ENCODE results near the gene PARD3. TPM values are rescaled to one million over a fixed set of nuclear protein-coding genes. Genes with fewer than 3 reads are reported as not detected.

PARD3 gene
- total RNA-seq, 2 donors from 2014 or later, result 41.7 to 48.8 TPM

DNA sequence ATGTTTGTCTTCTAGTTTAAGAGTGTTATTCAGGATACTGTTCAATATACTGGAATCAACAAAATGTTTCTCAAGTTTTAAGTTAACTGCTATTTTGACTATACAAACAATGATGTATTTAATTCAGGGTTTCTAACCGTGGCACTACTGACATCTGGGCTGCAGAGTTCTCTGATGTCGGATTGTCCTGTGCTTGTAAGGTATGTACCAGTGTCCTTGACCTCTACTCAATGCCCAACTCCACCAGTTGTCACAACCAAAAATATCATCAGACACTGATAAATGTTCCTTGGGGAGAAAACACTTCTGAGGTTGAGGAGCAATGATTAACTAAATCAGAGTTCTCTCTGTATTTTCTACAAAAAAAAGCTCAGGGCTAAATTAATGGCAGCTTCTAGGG lies 301.5 kb downstream of the PARD3 start:
- no peak overlapping the region for H3K9ac ChIP-seq (ENCODE audit: low read depth in 2 of 2, low read length in 2 of 2)
- H3K9me3 ChIP-seq, result no peaks in the 10 kb centered on the region
- H3K27me3 ChIP-seq, result no peaks in the 10 kb centered on the region
- H3K27ac ChIP-seq, result no peak overlapping the region
- no peaks in the 10 kb centered on the region for H3K4me1 ChIP-seq
- H3K36me3 ChIP-seq, result no peaks in the 10 kb centered on the region
- no peak overlapping the region for H3K4me3 ChIP-seq
- intact Hi-C loops (cut with DNase I), result no loop called here
- TF ChIP-seq, protein P1, sequence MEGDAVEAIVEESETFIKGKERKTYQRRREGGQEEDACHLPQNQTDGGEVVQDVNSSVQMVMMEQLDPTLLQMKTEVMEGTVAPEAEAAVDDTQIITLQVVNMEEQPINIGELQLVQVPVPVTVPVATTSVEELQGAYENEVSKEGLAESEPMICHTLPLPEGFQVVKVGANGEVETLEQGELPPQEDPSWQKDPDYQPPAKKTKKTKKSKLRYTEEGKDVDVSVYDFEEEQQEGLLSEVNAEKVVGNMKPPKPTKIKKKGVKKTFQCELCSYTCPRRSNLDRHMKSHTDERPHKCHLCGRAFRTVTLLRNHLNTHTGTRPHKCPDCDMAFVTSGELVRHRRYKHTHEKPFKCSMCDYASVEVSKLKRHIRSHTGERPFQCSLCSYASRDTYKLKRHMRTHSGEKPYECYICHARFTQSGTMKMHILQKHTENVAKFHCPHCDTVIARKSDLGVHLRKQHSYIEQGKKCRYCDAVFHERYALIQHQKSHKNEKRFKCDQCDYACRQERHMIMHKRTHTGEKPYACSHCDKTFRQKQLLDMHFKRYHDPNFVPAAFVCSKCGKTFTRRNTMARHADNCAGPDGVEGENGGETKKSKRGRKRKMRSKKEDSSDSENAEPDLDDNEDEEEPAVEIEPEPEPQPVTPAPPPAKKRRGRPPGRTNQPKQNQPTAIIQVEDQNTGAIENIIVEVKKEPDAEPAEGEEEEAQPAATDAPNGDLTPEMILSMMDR (IDR thresholded peaks at IDR 0.05), result no peak
- DNase-seq, result no peak

DNA sequence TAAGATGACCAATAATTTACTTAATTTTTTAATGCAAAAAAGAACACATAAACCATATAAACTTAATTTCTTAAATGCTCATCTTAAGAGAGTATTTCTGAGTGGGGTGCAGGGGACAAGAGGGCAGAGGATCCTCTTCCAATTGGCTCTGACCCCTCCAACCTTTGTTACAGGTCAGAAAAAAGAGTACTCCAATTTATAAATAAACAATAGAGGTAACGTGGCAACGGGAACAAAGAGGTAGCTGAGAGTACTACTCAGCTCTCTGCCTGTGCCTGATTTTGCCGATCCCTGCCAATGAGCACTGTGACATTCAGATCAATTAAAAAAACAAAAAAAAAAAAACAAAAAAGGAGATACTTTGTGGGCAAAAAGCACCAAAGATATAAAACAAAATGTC lies 307.9 kb downstream of the PARD3 start:
- intact Hi-C loops (cut with DNase I), result no loop called here
- TF ChIP-seq, protein P1 (IDR thresholded peaks at IDR 0.05), result no peak
- DNase-seq, result no peak

DNA sequence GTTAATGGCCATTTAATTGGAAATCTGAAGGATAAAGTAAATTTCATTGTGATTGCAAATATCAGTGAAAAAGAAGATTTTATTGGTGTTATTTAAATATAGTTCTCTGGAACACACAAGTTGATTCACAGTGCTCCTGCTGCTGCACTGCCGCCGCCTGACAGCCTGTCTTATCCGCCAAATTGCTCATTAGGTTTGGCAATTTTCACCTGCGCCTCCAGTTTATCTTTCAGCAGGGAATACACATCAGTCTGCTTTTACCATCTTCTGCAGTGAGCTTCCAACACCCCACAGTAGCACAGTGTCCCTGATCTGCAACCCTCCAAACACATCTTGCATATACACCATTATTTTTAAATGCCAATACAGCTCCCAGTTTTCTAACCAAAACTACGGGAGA lies 308.3 kb downstream of the PARD3 start:
- no peak for DNase-seq

More for the DNA sequence above, 307.9 kb downstream of the PARD3 start:
- H3K4me1 ChIP-seq, result no peaks in the 10 kb centered on the region
- no peaks in the 10 kb centered on the region for H3K9me3 ChIP-seq
- H3K9ac ChIP-seq (ENCODE audit: low read depth in 2 of 2, low read length in 2 of 2), result no peak overlapping the region
- no peak overlapping the region for H3K4me3 ChIP-seq
- H3K36me3 ChIP-seq, result no peaks in the 10 kb centered on the region
- no peaks in the 10 kb centered on the region for H3K27me3 ChIP-seq
- no peak overlapping the region for H3K27ac ChIP-seq

DNA sequence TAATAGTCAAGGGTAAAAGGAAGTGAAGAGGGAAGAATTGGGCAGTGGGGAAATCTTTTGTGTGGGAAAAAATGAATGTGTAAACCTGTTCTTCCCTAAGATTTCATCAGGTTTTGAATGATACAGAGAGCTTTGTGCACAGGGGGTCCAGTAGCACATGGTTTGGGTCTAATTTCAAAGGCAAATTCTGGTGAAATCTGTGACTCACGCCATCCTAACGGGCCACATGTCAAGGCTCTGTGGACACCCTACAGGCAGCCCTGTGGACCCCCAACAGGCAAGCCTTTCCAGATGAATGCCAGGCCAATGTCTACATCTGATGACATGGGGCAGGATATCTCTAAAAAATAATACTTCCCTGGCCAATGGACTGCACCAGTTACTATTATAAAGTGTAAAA lies 309.8 kb downstream of the PARD3 start:
- H3K4me3 ChIP-seq, result no peak overlapping the region
- TF ChIP-seq, protein P1 (IDR thresholded peaks at IDR 0.05), result no peak
- intact Hi-C loops (cut with DNase I), result no loop called here
- H3K9ac ChIP-seq (ENCODE audit: low read depth in 2 of 2, low read length in 2 of 2), result no peak overlapping the region
- H3K27me3 ChIP-seq, result no peaks in the 10 kb centered on the region
- no peak for DNase-seq
- no peaks in the 10 kb centered on the region for H3K9me3 ChIP-seq
- H3K27ac ChIP-seq, result no peak overlapping the region
- no peaks in the 10 kb centered on the region for H3K4me1 ChIP-seq
- H3K36me3 ChIP-seq, result no peaks in the 10 kb centered on the region

More for the DNA sequence above, 308.3 kb downstream of the PARD3 start:
- H3K27ac ChIP-seq, result no peak overlapping the region
- H3K36me3 ChIP-seq, result no peaks in the 10 kb centered on the region
- intact Hi-C loops (cut with DNase I), result no loop called here
- no peak overlapping the region for H3K4me3 ChIP-seq
- no peaks in the 10 kb centered on the region for H3K9me3 ChIP-seq
- H3K4me1 ChIP-seq, result no peaks in the 10 kb centered on the region
- no peaks in the 10 kb centered on the region for H3K27me3 ChIP-seq
- TF ChIP-seq, protein P1 (IDR thresholded peaks at IDR 0.05), result no peak
- no peak overlapping the region for H3K9ac ChIP-seq (ENCODE audit: low read depth in 2 of 2, low read length in 2 of 2)

DNA sequence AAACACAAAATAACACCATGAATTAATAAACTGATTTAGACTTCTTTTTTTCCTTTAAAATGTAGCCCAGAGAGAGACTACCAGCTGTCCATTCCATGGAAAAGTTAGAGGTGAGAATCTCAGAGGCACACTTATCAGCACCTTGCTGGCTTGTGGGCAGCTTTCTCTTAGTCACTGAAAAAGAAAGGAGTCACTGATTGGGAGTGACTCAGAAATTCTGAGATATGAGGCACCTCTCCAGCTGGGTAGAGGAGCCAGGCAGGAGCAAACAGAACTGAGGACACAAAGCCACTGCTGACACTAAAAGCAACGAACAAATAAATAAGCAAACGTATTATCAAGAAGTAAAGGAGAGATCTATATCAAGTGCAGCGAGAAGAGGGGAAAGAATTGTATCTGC lies 310.6 kb downstream of the PARD3 start:
- Histone ChIP-seq H3K4me1 (no peaks in the 10 kb centered on the region), H3K9ac (ENCODE audit: low read depth in 2 of 2, low read length in 2 of 2) (no peak overlapping the region), H3K27ac (no peak overlapping the region), H3K27me3 (no peaks in the 10 kb centered on the region), H3K9me3 (no peaks in the 10 kb centered on the region), H3K36me3 (no peaks in the 10 kb centered on the region), H3K4me3 (no peak overlapping the region)
- intact Hi-C loops (cut with DNase I), result no loop called here
- TF ChIP-seq, protein P1 (IDR thresholded peaks at IDR 0.05), result no peak
- no peak for DNase-seq

DNA sequence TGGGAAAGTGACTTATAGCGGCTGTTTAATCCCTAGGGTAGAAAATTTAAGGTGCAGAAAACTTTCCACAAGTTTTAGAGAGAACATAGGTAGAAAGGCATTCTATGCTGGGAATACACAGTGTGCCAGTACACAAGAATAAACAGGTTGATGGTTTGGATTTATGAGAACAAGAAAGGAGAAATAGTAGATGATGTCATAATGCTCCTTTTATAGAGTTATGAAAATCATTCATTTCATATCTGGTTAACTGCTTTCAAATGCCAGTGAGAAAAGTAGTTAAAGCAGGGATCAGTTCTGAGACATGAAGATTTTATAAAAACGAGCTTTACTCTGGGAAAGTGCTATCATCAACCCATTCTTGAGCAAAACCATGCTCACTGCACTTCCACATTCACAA lies 311.4 kb downstream of the PARD3 start:
- H3K9me3 ChIP-seq, result no peaks in the 10 kb centered on the region
- DNase-seq, result no peak
- no peaks in the 10 kb centered on the region for H3K36me3 ChIP-seq
- H3K27ac ChIP-seq, result no peak overlapping the region
- TF ChIP-seq, protein P1 (IDR thresholded peaks at IDR 0.05), result no peak
- no peaks in the 10 kb centered on the region for H3K27me3 ChIP-seq
- H3K9ac ChIP-seq (ENCODE audit: low read depth in 2 of 2, low read length in 2 of 2), result no peak overlapping the region
- intact Hi-C loops (cut with DNase I), result no loop called here
- no peaks in the 10 kb centered on the region for H3K4me1 ChIP-seq
- no peak overlapping the region for H3K4me3 ChIP-seq

All from colonic mucosa (tissue), 4 donors.